Measurements from ENCODE around the gene THBS4. TPM values are rescaled to one million over a fixed set of nuclear protein-coding genes. Genes with fewer than 3 reads are reported as not detected.

The THBS4 gene
- total RNA-seq, 3 donors from 2014 or later = 0.27 to 1.3 (median 0.66) TPM

DNA sequence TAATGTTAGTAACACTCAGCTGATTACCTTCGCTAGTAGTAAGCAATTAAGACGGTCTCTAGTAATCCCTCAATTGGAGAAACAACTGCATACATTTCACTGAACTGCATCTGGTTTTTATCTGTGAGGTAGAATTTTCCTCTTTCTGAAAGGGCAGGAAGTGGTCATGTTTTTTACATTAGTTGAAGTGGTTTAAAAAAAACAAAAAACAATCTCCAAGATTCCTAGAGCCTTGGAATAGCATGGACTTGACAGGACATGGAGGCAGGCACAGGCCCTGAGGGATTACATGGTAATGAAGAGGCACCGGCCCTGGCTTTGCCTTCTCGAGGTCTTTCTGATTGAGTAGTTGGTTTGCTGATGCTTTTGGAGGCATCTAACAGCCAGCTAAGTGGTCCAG is 25.8 kb downstream of the THBS4 start:
- Mint-ChIP-seq H3K36me3 (ENCODE audit: insufficient read depth) (peaks cover 9% of the 10 kb centered on the region), H3K4me3 (no peak overlapping the region)

DNA sequence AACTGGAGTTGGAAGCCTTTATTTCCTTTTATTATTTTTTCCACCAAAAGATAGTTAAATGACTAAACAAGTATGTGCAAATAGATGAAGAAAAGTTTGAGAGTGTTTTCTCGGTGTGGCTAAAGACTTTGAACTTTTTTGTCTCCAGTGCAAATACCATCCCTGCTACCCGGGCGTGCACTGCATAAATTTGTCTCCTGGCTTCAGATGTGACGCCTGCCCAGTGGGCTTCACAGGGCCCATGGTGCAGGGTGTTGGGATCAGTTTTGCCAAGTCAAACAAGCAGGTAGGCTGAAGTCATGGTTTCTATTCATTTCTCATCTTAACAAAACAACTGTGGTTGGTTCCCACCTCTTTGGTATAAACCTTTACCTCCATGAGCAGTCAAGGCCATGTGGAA is 26.4 kb downstream of the THBS4 start:
- peaks cover 11% of the 10 kb centered on the region for H3K36me3 Mint-ChIP-seq (ENCODE audit: insufficient read depth)
- H3K9me3 Mint-ChIP-seq = no peaks in the 10 kb centered on the region
- ATAC-seq = no peak

More for the DNA sequence above, 25.8 kb downstream of the THBS4 start:
- Mint-ChIP-seq H3K9me3 (no peaks in the 10 kb centered on the region), H3K4me1 (ENCODE audit: low read depth) (peaks cover 8% of the 10 kb centered on the region), H3K27me3 (ENCODE audit: low read depth) (no peaks in the 10 kb centered on the region)
- ATAC-seq (no peak), DNase-seq (no peak)

DNA sequence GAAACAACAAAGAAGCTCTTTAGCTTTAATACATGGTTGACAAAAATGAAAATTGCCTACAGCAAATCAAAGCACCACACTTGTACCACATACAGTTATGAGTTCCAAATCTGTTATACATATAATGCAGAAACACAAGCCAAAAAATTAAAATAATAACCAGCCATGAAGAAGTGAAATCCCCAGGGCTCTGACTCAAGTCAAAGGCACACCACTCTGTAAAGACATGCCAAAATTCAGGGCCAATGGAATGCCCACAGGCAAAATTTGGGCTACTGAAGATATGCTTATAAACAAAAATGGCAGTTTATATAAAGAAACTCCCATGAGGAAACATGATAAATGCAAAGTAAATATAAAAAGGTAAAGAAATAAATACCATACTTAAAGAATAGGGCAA is 29.0 kb downstream of the THBS4 start:
- ATAC-seq (no peak), DNase-seq (no peak)
- no peak overlapping the region for H3K4me3 Mint-ChIP-seq
- no peaks in the 10 kb centered on the region for H3K27me3 Mint-ChIP-seq (ENCODE audit: low read depth)
- no peaks in the 10 kb centered on the region for H3K9me3 Mint-ChIP-seq
- H3K36me3 Mint-ChIP-seq (ENCODE audit: insufficient read depth) = peaks cover 16% of the 10 kb centered on the region
- H3K4me1 Mint-ChIP-seq (ENCODE audit: low read depth) = peaks cover 8% of the 10 kb centered on the region

More for the DNA sequence above, 26.4 kb downstream of the THBS4 start:
- H3K27me3 Mint-ChIP-seq (ENCODE audit: low read depth) = no peaks in the 10 kb centered on the region
- DNase-seq = no peak
- H3K4me1 Mint-ChIP-seq (ENCODE audit: low read depth) = peaks cover 8% of the 10 kb centered on the region
- H3K4me3 Mint-ChIP-seq = no peak overlapping the region

DNA sequence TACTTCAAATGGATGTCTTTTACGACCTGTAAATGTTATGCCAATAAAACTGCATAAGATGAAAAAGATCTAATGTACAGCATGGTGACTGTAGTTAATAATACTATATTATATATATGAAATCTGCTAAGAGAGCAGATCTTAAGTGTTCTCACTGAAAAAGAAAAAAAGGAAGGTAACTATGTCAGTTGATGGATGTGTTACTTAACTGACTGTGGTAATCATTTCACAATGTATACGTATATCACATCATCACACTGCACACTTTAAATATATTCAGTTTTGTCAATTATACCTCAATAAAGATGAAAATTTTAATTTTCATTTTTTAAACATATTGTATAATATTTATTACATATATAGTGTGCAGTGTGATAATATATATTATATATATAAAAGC is 31.9 kb downstream of the THBS4 start:
- Mint-ChIP-seq H3K9me3 (no peaks in the 10 kb centered on the region), H3K4me1 (ENCODE audit: low read depth) (no peaks in the 10 kb centered on the region), H3K36me3 (ENCODE audit: insufficient read depth) (peaks cover 22% of the 10 kb centered on the region), H3K27me3 (ENCODE audit: low read depth) (no peaks in the 10 kb centered on the region), H3K4me3 (no peak overlapping the region)
- ATAC-seq (no peak), DNase-seq (no peak)

DNA sequence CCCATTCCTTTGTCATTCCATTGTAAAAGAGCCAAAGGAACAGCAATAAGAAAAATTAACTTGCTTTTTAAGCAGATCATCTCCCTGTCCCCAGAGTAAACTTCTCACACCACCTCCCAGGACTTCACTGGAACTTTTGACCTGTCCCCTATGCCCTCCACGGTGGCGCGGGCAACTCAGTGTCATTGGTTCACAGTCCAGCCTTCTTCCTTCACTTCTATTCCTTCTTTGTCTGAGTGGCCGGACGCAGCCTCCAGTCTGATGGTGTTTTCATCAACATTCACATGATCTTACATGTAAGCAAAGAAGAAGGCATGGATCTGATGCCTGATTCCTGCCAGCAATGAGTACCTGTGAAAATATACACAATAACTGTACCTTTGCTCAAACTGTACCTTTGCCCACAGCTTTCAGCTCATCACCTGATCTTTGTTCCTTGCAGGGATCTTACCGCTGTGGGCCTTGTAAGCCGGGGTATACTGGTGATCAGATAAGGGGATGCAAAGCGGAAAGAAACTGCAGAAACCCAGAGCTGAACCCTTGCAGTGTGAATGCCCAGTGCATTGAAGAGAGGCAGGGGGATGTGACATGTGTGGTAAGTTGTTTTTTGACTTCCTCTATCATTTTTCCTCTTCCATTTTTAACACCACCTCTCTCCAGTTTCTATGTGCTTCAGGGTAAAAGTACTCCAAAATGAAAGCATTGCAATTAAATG is 32.5 kb downstream of the THBS4 start:
- Mint-ChIP-seq H3K36me3 (ENCODE audit: insufficient read depth) (peaks cover 22% of the 10 kb centered on the region), H3K27me3 (ENCODE audit: low read depth) (no peaks in the 10 kb centered on the region), H3K9me3 (no peaks in the 10 kb centered on the region), H3K4me3 (no peak overlapping the region), H3K4me1 (ENCODE audit: low read depth) (no peaks in the 10 kb centered on the region)
- DNase-seq (no peak), ATAC-seq (no peak)

DNA sequence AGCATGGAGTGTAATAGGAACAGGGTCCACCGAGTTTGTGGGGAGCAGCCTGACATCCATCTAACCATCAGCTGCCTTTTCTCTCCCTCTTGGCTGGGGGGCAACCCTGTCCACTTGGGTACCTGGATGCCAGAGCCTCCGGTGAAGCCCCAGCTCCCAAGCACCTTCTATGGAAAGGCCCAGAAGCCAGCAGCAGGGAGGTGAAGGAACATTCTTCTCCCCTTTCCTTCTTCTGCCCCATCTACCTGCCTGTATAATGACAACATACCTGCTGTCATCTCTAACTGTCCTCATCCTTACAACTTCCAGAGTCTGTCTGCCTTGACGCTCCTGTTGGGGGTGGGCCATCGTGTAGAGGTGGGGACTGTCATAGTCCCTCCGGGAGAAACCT is 33.1 kb downstream of the THBS4 start:
- Mint-ChIP-seq H3K36me3 (ENCODE audit: insufficient read depth) (peaks cover 22% of the 10 kb centered on the region), H3K9me3 (no peaks in the 10 kb centered on the region), H3K4me1 (ENCODE audit: low read depth) (no peaks in the 10 kb centered on the region), H3K27me3 (ENCODE audit: low read depth) (no peaks in the 10 kb centered on the region), H3K4me3 (no peak overlapping the region)
- DNase-seq (no peak), ATAC-seq (no peak)

DNA sequence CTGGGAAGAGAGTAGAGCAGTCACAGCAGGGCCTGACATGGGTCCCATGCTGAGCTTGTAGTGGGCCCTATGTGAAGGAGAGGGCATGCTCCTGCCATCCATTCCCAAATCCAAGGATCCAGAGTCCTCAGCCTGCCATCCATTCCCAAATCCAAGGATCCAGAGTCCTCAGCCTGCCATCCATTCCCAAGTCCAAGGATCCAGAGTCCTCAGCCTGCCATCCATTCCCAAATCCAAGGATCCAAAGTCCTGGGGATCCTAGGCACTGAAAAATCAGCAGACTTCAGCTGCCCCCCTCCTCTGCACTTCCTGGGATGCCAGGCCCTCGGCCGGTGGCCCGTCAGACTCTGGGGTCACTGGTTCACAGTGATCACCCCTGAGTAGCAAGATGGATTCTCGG is 33.6 kb downstream of the THBS4 start:
- no peaks in the 10 kb centered on the region for H3K27me3 Mint-ChIP-seq (ENCODE audit: low read depth)
- H3K36me3 Mint-ChIP-seq (ENCODE audit: insufficient read depth) = peaks cover 18% of the 10 kb centered on the region
- H3K9me3 Mint-ChIP-seq = no peaks in the 10 kb centered on the region
- H3K4me1 Mint-ChIP-seq (ENCODE audit: low read depth) = no peaks in the 10 kb centered on the region
- ATAC-seq = no peak
- DNase-seq = no peak
- no peak overlapping the region for H3K4me3 Mint-ChIP-seq

DNA sequence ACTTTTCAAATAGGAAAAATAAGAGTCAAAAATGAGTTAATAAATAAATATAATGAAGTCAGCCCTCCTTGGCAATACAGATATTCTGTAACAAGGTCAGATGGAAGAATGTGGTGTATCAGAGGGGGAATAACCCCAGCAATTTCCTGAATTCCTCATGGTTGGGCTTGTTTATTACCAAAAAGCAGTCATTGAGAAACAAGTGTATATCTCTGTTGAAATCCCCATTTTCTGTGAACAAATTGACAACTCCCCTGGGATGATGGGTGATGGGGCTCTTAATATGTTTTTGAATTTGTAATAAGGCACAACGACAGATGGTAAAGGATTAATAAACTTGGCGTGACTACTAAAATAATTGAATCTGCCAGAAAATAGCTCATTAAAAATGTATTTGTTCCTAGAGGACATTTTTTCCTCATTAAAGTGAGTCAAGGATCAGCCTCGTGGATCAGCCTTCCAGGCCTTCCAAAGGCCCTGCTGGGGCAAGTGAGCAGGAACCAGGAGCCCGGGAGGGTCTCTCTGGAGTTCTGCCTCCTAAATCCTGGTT is 34.2 kb downstream of the THBS4 start:
- ATAC-seq (no peak), DNase-seq (no peak)
- H3K9me3 Mint-ChIP-seq = no peaks in the 10 kb centered on the region
- H3K27me3 Mint-ChIP-seq (ENCODE audit: low read depth) = no peaks in the 10 kb centered on the region
- H3K36me3 Mint-ChIP-seq (ENCODE audit: insufficient read depth) = peaks cover 18% of the 10 kb centered on the region
- H3K4me3 Mint-ChIP-seq = no peak overlapping the region
- H3K4me1 Mint-ChIP-seq (ENCODE audit: low read depth) = no peaks in the 10 kb centered on the region

DNA sequence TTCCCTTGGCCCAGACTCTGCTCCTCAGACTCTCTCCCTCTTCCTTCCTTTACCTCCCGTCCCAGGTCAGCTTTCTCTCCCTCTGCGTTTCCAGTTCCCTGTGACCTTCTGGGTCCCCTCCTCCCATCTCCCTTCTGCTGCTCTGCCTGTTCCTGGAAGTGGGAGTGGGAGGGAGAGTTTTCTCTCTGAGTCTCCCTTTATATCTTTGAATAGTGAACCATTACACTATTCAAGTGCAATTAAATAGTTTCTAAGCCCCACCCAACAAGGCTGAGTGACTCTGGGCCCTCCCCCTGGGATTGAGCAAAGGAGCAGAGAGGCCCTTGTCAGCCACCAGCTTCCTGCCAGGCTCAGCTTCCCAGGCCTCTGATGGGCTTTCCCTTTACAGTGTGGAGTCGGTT is 34.8 kb downstream of the THBS4 start:
- Mint-ChIP-seq H3K9me3 (no peaks in the 10 kb centered on the region), H3K4me1 (ENCODE audit: low read depth) (no peaks in the 10 kb centered on the region), H3K4me3 (no peak overlapping the region), H3K36me3 (ENCODE audit: insufficient read depth) (peaks cover 13% of the 10 kb centered on the region), H3K27me3 (ENCODE audit: low read depth) (no peaks in the 10 kb centered on the region)
- ATAC-seq = no peak
- no peak for DNase-seq

DNA sequence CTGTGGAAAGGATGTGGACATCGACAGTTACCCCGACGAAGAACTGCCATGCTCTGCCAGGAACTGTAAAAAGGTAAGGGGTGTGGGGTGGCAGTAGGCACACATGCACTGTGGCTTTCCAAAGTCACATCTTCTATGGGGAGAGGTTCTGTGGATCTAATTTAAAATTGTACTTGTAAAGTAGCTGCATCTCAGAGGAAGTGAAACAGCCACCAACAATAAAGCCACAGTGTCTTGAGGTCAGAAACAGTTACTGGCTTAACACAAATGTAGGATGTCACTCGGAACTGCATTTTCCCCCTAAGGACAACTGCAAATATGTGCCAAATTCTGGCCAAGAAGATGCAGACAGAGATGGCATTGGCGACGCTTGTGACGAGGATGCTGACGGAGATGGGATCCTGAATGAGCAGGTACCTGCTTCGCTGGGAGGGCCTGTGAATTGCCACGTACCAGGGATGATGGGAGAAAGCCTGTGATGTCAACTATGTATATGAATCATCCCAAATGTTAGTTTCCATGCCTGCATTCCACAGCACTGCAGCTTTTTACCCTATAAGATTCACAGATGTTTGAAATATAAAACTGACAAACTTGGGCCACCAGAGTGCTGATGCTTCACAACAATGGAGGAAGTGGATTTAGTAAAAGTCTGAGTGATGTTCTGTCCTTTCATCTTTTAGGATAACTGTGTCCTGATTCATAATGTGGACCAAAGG is 35.3 kb downstream of the THBS4 start:
- no peak for DNase-seq
- Mint-ChIP-seq H3K27me3 (ENCODE audit: low read depth) (no peaks in the 10 kb centered on the region), H3K4me1 (ENCODE audit: low read depth) (no peaks in the 10 kb centered on the region), H3K4me3 (no peak overlapping the region), H3K9me3 (no peaks in the 10 kb centered on the region), H3K36me3 (ENCODE audit: insufficient read depth) (peaks cover 13% of the 10 kb centered on the region)
- no peak for ATAC-seq

DNA sequence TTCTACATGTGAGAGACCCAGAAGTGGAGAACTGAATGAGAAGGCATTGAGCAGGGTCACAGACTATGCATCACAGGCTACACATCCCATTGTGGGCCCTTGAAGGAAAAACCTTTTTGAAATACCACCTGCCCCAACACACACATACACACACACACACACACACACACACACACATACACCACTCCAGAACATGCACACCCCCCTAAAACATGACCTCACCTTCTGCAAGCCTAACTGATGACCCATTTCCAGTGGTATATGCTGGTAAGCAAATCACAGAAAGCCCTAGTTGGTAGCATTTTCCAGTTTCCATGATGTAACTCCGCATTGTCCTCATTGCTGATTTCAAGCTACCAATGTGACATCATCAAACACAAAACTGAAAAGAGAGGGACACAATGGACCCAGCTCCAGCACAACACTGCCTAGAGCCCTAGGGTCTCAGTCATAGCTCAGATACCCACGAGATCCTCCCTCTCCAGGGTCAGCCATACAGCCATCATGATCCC is 36.4 kb downstream of the THBS4 start:
- DNase-seq (no peak), ATAC-seq (no peak)
- Mint-ChIP-seq H3K9me3 (no peaks in the 10 kb centered on the region), H3K4me1 (ENCODE audit: low read depth) (no peaks in the 10 kb centered on the region), H3K36me3 (ENCODE audit: insufficient read depth) (peaks cover 11% of the 10 kb centered on the region), H3K4me3 (no peak overlapping the region), H3K27me3 (ENCODE audit: low read depth) (no peaks in the 10 kb centered on the region)

DNA sequence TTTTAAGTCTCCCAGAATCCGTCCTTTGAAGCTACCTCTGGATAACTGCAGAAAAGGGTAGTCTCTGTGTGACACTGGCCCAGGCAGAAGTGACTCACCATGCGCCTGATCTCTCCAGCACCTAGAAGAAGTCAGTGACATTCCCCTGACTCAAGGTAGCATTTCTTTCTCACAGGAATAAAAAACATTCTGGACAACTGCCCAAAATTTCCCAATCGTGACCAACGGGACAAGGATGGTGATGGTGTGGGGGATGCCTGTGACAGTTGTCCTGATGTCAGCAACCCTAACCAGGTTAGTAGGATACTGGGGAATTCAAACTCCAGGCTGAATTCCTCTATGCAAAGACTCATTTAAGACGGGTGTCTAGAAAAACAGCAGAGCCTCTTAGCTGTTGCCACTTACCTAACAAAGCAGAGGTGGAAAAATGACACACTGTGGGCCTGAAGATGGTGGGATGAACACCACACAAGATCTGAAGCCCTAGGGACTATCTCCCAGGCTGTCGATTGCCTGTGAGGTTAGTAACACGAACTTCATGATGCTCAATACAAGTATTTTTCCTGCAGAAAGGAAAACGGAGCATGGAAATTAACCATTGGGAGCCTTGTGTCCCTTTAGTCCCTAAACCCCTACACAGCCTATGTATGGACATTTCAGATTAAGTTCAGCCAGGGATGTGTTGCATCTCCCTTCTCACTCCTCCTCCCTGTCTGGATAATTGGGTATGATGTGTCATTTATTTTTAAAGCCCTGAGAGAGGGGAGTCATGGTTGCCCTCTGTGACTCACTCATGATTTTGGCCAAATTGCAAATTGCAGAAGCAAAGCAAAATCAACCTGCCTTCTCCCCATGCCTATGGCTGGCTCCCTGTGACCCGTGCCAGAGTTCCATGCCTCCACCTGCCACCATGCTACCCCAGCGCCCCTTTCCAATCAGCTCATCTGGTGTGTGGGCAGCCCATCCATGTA is 37.2 kb downstream of the THBS4 start:
- Mint-ChIP-seq H3K4me3 (no peak overlapping the region), H3K4me1 (ENCODE audit: low read depth) (no peaks in the 10 kb centered on the region), H3K9me3 (no peaks in the 10 kb centered on the region), H3K36me3 (ENCODE audit: insufficient read depth) (peaks cover 9% of the 10 kb centered on the region), H3K27me3 (ENCODE audit: low read depth) (no peaks in the 10 kb centered on the region)
- ATAC-seq (no peak), DNase-seq (no peak)

DNA sequence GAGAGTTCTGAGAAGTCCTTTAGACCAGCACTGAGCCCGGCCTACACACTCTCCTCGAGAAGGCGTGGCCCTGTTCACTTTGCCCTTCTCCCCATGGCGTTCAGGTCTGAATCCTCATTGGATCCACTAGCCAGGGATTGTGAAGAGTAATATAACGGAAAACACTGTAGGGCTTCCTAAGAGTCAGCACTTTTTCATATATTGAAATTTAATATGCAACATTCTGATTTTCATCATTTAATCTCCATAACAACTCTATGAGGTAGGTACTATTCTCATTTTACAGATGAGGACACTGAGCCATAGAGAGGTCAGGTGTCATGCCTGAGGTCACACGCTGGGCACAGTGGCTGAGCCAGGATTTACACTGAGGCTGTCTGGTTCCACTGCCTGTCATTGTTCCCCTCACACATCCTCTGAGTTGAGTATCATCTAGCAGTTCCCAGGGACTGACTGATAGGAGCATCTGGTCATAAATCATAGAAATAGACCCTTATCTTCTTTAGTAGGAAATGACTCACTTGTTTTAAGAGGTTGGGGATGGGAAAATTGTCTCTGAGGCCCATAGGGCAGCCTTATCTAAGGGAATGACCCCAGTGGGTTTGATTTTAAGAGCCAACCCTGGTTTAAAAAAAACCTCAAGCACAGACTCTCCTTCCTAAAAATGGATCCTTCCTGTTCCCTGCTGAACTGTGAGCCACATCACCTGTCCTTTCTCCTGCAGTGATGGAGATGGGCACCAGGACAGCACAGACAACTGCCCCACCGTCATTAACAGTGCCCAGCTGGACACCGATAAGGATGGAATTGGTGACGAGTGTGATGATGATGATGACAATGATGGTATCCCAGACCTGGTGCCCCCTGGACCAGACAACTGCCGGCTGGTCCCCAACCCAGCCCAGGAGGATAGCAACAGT is 41.2 kb downstream of the THBS4 start:
- Mint-ChIP-seq H3K36me3 (ENCODE audit: insufficient read depth) (peaks cover 11% of the 10 kb centered on the region), H3K27me3 (ENCODE audit: low read depth) (no peaks in the 10 kb centered on the region), H3K4me1 (ENCODE audit: low read depth) (no peaks in the 10 kb centered on the region), H3K4me3 (no peak overlapping the region), H3K9me3 (no peaks in the 10 kb centered on the region)
- ATAC-seq = no peak
- no peak for DNase-seq
